ENCODE measurements around the gene LCE2B.

GRCh38 chr1:152645146-152645545 is 40.8 kb upstream of the LCE2B start:
- TF ChIP-seq, protein P1, sequence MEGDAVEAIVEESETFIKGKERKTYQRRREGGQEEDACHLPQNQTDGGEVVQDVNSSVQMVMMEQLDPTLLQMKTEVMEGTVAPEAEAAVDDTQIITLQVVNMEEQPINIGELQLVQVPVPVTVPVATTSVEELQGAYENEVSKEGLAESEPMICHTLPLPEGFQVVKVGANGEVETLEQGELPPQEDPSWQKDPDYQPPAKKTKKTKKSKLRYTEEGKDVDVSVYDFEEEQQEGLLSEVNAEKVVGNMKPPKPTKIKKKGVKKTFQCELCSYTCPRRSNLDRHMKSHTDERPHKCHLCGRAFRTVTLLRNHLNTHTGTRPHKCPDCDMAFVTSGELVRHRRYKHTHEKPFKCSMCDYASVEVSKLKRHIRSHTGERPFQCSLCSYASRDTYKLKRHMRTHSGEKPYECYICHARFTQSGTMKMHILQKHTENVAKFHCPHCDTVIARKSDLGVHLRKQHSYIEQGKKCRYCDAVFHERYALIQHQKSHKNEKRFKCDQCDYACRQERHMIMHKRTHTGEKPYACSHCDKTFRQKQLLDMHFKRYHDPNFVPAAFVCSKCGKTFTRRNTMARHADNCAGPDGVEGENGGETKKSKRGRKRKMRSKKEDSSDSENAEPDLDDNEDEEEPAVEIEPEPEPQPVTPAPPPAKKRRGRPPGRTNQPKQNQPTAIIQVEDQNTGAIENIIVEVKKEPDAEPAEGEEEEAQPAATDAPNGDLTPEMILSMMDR (conservative IDR thresholded peaks at IDR 0.05) = no peak
- no peak for TF ChIP-seq EZH2 (IDR thresholded peaks at IDR 0.05; ENCODE audit: low read depth)

Measured in PC-9 (cell line).